Left hindlimb (tissue), 1 donor: Measurements from ENCODE around the gene CNR2.
A peak's percentile ranks its signal among the peaks of the same experiment; 100 is the strongest.
"Not testable (repeated sequence)": the region's sequence is repeated elsewhere in the genome, so short reads cannot be mapped to it uniquely, and the experiment has no call there.

Source experiments
- DNase-seq: peaks from one replicate; pipeline ENCODE4 v3.0.0-alpha.2; 2018

The CNR2 gene

DNA sequence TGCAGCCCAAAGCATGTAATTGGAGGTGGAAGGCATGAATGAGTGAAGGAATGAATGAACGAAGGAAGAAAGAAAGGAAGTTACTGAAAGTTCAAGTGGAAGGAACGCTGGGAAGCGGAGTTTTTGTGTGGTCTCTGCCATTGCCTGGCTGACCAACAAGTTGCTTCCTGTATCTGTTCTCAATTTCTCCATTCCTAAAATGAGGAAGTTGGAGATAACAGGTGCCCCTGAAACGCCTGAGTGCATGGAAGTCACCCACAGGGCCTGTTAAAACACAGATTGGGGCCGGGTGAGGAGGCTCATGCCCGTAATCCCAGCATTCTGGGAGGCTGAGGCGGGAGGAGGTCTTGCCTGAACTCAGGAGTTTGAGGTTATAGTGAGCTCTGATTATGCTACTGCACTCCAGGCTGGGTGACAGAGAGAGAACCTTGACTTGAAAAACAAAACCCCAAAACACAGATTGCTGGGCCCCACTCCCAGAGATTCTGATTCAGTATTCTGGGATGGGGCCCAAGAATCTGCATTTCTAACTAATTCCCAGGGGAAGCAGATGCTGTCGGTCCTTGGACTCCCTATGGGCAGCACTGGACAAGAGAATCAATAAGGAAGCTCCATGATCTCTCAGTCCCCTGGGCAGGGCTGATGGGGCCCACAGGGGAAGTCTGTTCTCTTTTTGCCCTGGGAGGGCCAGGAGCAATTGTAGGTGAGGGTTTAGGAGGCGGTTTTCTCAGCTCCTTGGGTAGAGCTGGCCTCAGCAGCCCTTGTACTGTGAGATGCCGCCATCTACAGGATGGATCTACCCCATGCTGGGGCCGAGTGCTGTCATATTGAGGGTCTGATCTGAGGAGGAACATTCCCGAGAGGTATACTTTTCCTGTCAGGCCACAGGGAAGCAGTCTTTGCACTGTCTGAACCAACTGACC lies 3.3 kb upstream of the CNR2 start:
- peak; percentile 58 for DNase-seq

DNA sequence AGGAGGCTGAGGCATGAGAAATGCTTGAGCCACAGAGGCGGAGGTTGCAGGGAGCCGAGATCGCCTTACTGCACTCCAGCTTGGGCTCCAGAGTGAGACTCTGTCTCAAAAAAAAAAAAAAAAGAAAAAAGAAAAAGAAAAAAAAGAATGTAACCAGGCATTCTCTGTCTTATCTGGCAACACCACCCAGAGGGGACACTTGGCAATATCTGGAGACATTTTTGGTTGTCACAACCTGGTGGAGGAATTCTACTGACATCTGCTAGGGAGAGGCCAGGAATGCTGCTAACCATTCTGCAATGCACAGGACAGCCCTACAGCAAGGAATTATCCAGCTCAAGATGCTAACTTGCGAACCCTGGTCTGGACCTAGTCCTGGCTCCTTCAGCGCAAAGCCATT lies 2.3 kb upstream of the CNR2 start:
- no peak for DNase-seq

DNA sequence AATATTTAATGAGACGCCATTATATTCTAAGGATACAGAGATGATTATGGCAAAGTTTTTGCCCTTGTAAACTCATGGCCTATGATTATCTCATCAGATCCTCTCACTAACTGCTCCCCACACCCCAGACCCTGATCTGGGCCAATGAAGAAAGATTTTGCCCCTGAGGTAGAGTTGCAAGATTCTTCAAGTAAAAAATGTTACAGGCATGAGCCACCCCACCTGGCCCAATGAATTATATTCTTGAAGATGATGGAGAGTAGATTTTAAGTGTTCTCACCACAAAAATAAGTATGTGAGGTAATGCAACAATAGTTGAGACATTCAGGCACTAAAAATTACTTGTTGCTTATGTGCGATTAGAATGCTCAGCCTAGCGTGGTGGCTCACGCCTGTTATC lies 1.8 kb upstream of the CNR2 start:
- DNase-seq = no peak

DNA sequence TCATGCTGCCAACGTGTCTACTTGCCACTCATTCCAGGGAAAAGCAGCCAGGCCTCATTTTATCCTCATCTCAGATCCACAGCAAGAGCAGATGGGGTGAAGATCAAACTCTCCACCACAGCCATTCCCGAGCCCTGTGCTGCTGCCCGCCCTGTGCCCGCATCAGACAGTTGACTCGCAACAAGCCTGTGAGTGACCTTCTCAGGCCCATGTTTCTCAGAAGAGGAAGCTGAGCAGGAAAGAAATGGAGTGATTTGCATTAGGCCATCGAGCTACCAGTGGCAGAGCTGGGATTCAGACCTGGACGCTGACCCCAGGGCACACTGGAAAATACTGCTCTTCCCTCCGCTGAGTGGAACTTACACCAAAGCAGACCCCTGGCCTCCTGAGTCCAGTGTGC lies 1.2 kb downstream of the CNR2 start:
- DNase-seq = no peak

DNA sequence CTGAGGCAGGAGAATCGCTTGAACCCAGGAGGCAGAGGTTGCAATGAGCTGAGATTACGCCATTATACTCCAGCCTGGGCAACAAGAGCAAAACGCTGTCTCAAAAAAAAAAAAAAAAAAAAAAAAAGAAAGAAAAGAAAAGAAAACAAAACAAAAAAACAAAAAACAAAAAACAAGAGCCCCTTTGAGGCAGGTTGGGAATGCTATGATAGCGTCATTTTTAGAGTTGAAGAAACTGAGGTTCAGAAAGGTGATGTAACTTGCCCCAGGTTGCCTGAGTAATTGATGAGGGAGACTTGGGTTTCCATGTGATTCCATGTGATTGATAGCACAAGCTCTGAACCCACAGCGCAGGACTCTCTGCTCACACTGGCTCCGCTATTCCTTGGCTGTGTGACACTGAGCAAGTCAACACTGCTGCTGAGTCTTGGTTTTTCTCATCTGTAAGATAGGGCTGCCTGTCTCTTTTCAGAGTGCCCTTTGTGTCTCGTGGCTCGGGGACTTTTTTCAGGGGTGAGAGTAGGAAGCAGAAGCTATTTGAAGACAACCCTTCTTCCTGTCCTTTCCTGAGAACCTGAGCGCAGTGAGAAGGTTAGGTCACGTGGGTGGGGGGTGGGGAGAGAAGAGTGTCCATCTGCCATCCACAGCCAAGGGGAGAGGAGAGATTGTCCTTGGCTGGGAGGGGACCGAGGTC lies 2.5 kb downstream of the CNR2 start:
- DNase-seq = no peak

DNA sequence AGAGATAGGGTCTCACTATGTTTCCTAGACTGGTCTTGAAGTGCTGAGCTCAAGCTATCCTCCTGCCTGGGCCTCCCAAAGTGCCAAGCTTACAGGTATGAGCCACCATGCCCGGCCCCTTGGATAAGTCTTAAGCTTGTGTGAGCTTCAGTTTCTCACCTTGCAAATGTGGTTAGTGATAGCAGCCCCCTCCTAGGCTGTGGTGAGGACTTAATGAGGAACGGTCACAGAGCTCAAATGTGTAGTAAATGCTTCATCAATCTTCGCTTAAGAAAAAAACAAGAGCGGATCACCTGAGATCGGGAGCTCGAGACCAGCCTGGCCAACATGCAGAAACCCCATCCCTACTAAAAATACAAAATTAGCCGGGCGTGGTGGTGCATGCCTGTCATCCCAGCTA lies 3.0 kb downstream of the CNR2 start:
- DNase-seq = no peak

DNA sequence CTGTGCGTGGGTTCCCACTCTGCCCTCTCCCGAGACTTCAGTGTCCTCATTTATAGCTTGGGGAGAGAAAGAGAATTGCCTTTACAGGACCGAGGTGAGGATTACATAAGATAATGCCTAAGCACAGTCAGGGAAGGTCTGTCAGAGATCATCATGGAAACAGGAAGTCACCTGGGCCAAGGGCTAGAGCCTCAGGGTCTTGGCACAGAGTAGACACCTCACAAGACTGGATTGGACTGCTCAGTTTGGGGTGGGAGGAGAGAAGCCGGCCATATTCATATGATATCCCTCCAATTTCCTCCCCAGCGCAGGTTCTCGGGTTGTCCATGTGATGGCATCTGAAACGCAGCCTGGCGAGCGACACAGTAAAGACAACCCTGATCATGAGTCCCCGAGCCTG lies 3.8 kb downstream of the CNR2 start:
- DNase-seq = no peak

DNA sequence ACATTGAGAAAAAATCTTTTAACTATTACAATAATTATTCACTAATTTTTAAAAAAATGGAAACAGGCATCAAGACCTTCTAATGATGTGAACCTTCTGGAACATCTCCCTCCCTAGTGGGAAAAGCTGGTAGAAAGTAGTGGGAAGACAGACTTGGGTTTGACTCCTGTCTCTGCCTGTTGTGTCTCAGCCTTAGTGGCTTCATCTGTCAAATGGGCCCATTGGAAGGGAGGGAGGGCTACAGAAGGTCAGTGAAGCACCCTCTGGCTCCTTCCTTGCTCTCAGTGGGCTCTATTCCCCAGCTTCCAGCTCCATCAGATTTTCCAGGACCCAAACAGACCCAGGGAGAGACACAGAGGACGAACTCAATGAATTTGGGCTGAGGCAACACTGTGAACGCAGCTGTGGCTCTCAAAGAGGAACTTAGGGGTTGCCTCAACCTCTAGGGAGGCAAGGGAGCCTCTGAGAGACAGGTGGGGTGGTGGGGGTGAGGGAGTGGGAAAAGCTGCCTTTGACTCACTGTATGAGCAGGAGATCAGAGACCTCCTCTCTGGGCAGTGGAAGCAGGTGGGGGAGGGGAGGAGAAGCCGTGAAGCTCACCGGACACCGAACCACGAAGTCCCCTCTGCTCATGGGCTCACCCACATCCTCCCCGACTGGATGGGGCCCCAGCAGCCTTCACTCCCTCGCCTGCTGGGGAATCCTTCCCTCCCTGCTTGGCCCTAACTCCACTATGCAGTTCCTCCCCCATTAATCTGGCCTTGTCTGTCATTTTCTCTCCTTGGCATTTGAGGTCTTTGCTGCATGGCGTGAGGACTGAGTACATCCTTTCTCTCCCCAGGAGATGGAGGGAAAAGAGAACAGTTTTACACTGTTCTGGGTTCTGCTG lies 4.5 kb downstream of the CNR2 start:
- no peak for DNase-seq

DNA sequence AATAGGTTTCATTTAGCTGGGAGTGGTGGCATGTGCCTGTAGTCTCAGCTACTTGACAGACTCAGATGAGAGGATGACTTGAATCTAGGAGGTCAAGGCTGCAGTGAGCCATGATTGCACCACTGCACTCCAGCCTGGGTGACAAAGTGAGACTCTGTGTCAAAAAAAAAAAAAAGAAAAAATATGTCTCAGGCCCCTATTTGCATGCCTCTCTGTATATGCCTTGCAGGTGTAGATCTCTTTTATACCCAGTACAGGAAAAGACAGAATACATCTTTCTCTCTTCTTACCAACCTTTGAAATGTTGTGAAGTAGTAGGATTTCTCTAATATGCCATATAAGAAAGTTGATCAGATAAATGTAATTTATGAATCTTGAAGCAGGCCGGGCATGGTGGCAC lies 6.4 kb downstream of the CNR2 start:
- DNase-seq = no peak

DNA sequence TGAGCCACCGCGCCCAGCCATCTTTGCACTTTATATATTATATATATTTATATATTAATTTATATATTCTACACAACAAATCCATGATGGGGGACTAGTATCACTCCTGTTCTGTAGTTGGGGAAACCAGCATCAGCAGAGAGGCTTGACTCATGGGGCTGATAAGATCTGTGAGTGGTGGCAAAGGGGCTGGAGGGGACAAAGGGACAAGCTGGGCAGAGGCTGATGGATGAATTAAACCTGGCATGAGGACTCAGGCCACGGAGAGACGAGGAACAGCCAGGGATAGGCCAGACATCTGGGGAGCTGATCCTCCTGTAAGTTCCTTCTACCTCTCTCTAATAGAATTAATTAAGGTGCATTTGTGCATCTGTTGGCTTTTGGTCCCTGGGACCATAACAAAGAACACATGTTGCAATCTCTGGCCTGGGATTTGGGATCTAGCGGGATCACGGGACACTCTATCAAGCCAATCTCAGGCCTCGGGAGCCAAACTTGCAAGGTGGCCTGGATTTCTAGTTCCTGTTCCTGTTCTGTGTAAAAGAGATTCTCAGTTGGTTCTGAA lies 7.6 kb downstream of the CNR2 start:
- no peak for DNase-seq

DNA sequence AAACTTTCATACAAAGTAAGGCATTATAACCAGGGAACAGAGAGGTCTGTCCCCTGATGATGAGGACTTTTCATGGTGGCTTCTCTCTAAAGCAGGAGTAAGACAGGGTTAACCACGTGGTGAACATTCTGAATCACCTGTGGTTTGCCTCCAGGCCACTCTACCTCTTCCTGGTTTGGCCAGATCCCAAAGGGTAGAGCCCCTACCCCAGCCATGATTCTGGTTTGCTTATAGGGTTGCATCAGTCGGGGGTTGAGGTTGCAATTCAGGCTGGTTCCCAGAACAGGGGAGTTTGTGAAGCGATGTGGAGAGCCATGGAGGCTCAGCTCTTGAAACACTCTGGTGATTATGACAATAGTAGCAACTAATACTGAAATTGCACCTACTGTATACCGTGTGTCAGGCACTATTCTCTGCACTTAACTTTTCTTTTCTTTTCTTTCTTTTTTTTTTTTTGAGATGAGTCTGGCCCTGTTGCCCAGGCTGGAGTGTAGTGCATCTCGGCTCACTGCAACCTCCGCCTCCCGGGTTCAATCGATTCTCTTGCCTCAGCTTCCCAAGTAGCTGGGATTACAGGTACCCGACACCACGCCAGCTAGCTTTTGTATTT lies 8.3 kb downstream of the CNR2 start:
- no peak for DNase-seq

DNA sequence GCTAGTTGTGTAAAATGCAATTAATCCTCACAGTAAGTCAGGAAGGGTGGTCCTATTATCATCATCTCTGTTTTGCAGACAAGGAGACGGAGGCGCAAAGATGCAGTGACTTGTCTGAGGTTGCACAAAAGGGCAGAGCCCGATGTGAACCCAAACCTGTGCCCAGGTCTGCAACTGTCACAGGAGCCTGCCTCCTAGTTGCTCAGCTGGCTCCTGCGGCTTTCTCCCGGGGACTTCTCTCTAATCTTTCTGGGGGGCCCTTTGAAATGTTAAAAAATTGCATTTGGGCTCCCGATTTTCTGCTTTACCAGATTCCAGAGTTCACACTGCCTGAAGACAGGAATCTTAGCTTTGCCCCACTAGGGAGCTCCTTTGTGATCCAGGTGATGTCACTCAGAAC lies 9.4 kb downstream of the CNR2 start:
- no peak for DNase-seq

DNA sequence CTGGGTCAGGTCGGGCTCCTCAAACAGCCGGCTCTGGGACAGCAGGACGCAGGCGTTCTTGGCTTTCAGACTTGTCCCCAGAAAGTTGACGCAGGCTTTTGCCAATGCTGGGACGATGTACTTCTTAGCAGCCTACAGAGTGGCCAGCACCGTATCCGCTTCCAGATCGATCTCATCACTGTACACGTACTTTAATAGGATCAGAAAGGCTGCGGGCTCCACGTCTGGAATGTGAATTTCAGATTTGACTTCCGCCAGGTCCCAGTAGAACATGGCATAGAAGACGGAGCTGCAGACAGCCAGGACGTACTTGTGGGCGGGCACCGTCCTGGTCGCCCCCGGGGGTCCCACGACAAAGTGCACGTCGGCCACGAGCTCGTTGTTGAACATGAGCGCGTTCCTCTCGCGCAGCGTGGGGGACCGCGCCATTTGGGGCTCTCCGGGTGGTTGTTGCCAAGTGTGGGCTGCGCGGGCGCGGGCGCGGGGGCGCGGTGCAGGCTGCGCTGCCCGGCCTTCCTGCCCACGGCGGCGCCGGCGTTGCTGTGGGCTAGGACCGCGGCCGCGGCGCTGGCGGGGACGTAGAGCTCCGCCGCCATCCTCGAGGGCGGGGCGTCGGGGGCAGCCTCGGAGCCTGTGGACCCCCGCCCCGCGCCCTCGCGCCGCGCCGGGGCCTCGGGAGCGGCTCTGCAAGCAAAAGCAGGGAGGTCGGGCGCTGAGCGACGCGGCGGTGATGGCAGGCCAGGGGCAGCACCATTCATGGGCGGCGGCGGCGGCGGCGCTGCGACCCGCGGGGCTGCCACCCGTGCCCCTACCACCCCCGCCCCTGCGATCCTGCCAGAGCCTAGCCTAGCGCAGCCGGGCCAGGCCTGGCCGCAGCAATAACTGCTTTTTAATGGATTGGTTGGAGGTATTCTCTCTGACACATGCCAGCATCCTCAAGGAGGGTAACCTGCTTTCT lies 10.6 kb downstream of the CNR2 start:
- DNase-seq = no peak

DNA sequence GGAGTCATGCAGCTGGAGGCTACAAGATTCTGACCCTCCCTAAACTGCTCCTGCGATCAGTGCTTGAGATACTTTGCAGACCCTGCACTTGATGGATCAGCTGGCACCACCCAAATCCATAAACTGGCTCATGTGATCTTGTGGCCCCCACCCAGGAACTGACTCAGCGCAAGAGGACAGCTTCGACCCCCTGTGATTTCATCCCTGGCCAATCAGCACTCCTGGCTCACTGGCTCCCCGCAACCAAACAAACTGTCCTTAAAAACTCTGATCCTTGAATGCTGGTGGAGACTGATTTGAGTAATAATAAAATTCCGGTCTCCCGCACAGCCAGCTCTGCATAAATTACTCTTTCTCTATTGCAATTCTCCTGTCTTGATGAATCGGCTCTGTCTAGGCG lies 13.1 kb downstream of the CNR2 start:
- DNase-seq = not testable (repeated sequence)

DNA sequence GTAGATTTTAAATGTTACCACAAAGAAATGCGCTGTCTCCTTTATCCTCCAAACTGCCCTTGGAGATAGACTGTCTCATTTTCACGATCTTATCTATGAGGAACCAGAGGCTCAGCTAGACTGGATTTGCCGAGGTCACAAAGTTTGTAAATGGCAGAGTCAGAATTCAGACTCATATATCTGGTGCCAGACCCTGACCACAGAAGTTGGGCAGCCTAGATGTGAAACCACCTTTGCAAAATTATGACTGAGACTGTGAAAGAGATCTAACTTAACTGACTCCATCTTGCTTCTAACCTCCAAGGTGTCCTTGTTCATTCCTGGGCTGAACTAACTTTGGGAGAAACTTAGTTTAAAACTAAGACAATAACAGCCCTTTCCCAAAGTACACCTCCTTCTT lies 14.1 kb downstream of the CNR2 start:
- DNase-seq = no peak

DNA sequence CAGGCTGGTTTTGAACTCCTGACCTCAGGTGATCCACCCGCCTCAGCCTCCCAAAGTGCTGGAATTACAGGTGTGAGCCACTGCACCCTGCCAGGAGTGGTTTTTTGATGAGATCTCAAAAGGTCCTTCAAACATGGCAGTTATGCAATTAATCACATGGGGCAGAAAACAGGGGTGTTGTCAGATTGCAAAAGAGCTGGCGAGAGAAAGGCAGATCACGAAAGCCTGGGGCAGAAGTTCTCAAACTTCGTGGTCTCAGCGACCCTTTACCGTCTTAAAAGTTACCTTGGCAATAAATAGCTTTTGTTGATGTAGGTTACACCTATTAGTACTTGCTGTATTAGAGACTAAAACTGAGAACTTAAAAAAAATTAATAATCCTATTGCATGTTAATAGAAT lies 16.1 kb downstream of the CNR2 start:
- DNase-seq = no peak

DNA sequence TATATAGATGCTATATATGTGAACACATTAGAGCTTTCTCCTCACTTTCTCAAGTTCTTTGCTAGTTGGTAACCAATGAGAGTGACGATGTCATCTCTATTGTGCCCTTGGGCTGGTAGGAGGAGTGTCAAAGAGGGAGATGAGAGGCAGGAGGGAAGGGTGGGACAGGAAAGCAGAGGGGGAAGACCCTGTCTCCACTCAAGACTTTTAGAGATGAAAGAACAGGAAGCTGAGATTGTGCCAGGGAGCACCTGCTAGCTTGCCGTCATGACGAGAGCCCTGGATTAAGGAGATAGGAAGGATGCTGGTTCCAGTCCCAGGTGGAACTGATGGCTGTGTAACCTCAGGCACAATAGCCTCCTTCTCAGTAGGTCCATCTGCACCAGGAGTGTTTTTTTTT lies 16.7 kb downstream of the CNR2 start:
- DNase-seq = no peak

DNA sequence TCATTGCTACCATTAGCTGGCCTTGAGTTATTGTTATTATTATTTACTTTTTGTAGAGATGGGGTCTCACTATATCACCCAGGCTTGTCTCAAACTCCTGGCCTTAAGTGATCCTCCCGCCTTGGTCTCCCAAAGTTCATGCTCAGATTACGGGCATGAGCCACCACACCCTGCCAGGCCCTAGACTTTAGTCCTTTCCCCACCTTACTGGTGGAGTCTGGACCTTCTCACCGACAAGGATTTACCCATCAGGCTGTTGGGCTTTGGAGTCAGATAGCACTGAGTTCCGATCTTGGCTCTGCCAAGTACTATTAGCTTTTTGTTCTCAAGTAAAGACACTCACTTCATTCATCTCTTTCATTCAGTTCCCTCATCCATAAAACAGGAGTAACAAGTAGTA lies 17.2 kb downstream of the CNR2 start:
- DNase-seq = no peak

DNA sequence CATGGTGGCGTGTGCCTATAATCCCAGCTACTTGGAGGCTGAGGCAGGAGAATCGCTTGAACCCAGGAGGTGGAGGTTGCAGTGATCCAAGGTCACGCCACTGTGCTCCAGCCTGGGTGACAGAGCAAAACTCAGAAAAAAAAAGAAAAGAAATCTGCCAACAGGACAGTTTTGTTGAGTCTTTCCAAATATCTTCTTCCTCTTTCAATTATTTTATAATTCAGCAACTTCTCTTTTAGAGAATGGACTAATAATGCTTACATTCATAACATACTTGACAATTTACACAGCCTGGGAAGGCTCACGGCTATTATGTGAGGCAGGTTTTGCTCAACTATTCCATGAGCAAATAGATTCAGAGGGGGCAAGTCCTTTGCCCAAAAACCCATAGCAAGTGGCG lies 18.1 kb downstream of the CNR2 start:
- no peak for DNase-seq

DNA sequence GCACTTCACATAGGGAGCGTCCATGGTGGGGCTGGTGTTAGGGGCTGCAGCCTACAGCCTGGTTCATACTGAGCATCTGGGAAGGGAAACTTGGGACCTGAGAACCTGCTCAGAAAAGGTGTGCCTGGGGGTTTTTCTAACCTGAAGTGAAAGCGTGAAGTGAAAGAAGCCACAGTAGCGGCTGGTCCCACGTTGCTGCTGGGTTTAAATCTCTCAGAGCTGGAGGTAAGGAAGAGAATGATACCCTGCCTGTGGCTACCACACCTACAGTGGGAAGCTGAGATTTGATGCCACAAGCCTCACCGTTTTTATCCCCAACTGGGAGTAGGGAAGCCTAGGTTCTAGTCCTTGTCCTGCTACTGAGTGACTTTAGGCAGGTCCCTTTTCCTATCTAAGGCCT lies 24.1 kb downstream of the CNR2 start:
- no peak for DNase-seq

DNA sequence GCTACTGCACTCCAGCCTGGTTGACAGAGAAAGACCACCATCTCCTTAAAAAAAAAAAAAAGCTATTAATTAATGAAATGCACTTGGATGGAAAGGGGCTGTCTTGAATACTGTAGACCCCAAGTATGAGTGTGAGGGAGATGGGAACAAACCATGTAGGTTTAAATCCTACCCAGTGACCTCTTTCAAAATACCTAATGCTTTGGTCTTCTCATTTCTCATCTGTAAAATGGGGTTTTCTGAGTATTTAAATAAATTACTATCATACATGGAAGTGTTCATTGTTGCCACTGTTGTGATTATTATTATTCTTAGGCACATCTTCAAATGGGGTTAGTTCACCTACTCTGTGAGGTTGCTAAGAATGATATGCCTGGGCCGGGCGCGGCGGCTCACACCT lies 27.9 kb downstream of the CNR2 start:
- no peak for DNase-seq
